Activated naive CD8-positive, alpha-beta T cell treated with anti-CD3 and anti-CD28 coated beads, Interleukin-2, amount 50 U/mL, for 24 hours (primary cell): ENCODE measurements around the gene N4BP2L1.

Experiments
- ATAC-seq: fragments of 150-1000 bp; cut with Tn5 transposase; one replicate; pipeline ENCODE4 v1.10.0; 2021
- DNase-seq: peaks from one replicate; pipeline ENCODE4 v3.0.0; 2021
- H3K27ac Mint-ChIP-seq: one replicate; pipeline ENCODE4 v1.8.0; 2021; ENCODE audit warnings: mild to moderate bottlenecking, mixed read lengths
- H3K27me3 Mint-ChIP-seq: one replicate; pipeline ENCODE4 v1.8.0; 2021; ENCODE audit warnings: mixed read lengths
- H3K36me3 Mint-ChIP-seq: one replicate; pipeline ENCODE4 v1.8.0; 2021; ENCODE audit warnings: low read depth, mixed read lengths
- H3K4me1 Mint-ChIP-seq: one replicate; pipeline ENCODE4 v1.8.0; 2021; ENCODE audit warnings: mixed read lengths
- H3K4me3 Mint-ChIP-seq: one replicate; pipeline ENCODE4 v1.8.0; 2021; ENCODE audit warnings: mild to moderate bottlenecking, moderate library complexity, mixed read lengths
- H3K9me3 Mint-ChIP-seq: one replicate; pipeline ENCODE4 v1.8.0; 2021; ENCODE audit warnings: mixed read lengths

The N4BP2L1 gene

DNA sequence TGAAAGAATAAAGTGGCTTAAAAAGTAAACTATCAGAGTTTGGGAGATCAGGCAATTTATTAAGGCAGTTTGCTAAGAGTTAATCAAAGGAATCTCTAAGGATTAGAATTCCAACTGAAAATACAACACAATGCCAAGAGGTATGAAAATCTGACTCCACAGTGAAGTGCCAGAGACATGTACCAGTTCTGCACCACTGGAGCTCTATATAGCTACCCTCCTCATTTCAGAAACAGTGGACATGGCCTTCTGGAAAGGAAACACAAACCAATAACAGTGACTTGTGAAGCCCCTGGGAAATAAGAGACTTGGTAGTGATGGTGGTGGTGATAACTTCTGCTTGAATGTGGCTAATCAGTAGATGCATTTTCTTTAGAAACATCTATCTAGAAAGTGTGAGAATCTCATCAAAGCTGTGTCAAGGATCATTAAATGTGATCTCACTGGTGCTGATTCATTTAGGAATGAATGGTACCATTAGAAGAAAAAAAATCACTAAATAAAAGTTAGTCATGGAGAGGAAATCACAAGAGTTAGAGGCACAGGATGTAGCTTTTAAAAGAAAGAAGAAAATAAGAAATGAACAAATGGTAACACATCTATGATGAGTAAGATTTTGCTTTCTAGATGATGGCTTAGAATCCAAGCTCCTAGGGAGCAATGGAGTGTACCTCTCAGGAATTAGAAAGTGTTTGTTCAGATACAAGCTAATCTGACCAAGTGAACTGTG is 20.1 kb upstream of the N4BP2L1 start:
- Mint-ChIP-seq H3K4me3 (no peak overlapping the region), H3K27ac (no peak overlapping the region), H3K4me1 (peaks cover 7% of the 10 kb centered on the region), H3K27me3 (no peaks in the 10 kb centered on the region), H3K36me3 (peaks cover 1% of the 10 kb centered on the region), H3K9me3 (no peaks in the 10 kb centered on the region)
- DNase-seq = no peak
- no peak for ATAC-seq

GRCh38 chr13:32446773-32447465 is 19.0 kb upstream of the N4BP2L1 start:
- H3K27me3 Mint-ChIP-seq = no peaks in the 10 kb centered on the region
- no peak overlapping the region for H3K4me3 Mint-ChIP-seq
- H3K36me3 Mint-ChIP-seq = peaks cover 1% of the 10 kb centered on the region

DNA sequence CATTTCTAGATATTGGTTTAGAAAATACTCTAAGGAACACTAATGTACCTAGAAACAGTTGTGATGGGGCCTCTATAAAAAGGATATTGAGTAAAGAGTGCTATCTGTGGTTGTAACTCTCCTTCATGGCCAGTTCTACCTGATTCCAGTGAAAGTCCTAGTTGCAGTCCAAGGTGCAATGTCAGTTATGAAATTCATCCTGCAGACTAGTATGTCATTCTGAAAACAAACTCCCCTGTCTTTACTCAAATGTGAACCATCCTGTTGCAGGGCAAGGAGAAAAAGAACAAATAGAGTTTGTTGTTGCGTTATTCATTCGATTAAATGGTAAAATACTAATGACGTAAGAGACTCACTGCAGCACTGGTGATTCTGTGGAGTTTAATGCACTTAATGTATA is 18.3 kb upstream of the N4BP2L1 start:
- DNase-seq (no peak), ATAC-seq (no peak)
- Mint-ChIP-seq H3K36me3 (peaks cover 1% of the 10 kb centered on the region), H3K4me1 (peaks cover 11% of the 10 kb centered on the region), H3K9me3 (no peaks in the 10 kb centered on the region), H3K27ac (no peak overlapping the region), H3K4me3 (no peak overlapping the region), H3K27me3 (no peaks in the 10 kb centered on the region)

More at GRCh38 chr13:32446773-32447465, 19.0 kb upstream of the N4BP2L1 start:
- ATAC-seq = no peak
- H3K27ac Mint-ChIP-seq = no peak overlapping the region
- no peak for DNase-seq
- no peaks in the 10 kb centered on the region for H3K9me3 Mint-ChIP-seq
- peaks cover 11% of the 10 kb centered on the region for H3K4me1 Mint-ChIP-seq

GRCh38 chr13:32445461-32445860 is 17.5 kb upstream of the N4BP2L1 start:
- ATAC-seq (no peak), DNase-seq (no peak)
- H3K4me1 Mint-ChIP-seq = peaks cover 11% of the 10 kb centered on the region
- H3K4me3 Mint-ChIP-seq = no peak overlapping the region
- H3K9me3 Mint-ChIP-seq = no peaks in the 10 kb centered on the region
- no peaks in the 10 kb centered on the region for H3K36me3 Mint-ChIP-seq
- H3K27ac Mint-ChIP-seq = no peak overlapping the region
- H3K27me3 Mint-ChIP-seq = no peaks in the 10 kb centered on the region

GRCh38 chr13:32443111-32443510 is 15.2 kb upstream of the N4BP2L1 start:
- no peak overlapping the region for H3K27ac Mint-ChIP-seq
- H3K36me3 Mint-ChIP-seq = no peaks in the 10 kb centered on the region
- H3K27me3 Mint-ChIP-seq = no peaks in the 10 kb centered on the region
- no peak overlapping the region for H3K4me3 Mint-ChIP-seq
- ATAC-seq (no peak), DNase-seq (peak; percentile 12)
- H3K9me3 Mint-ChIP-seq = no peaks in the 10 kb centered on the region
- H3K4me1 Mint-ChIP-seq = peaks cover 7% of the 10 kb centered on the region

- Mint-ChIP-seq H3K4me1 (peaks cover 5% of the 10 kb centered on the region), H3K4me3 (no peak overlapping the region), H3K9me3 (no peaks in the 10 kb centered on the region), H3K36me3 (no peaks in the 10 kb centered on the region), H3K27me3 (no peaks in the 10 kb centered on the region), H3K27ac (no peak overlapping the region)
- DNase-seq (no peak), ATAC-seq (no peak)
Observed at GRCh38 chr13:32438871-32439270, 10.9 kb upstream of the N4BP2L1 start.

GRCh38 chr13:32432856-32433255 is 4.9 kb upstream of the N4BP2L1 start:
- no peak for DNase-seq
- H3K9me3 Mint-ChIP-seq = no peaks in the 10 kb centered on the region
- no peaks in the 10 kb centered on the region for H3K36me3 Mint-ChIP-seq
- no peak overlapping the region for H3K4me3 Mint-ChIP-seq
- peaks cover 14% of the 10 kb centered on the region for H3K4me1 Mint-ChIP-seq
- H3K27me3 Mint-ChIP-seq = no peaks in the 10 kb centered on the region
- no peak overlapping the region for H3K27ac Mint-ChIP-seq
- ATAC-seq = no peak

- Mint-ChIP-seq H3K4me1 (peaks cover 16% of the 10 kb centered on the region), H3K27me3 (no peaks in the 10 kb centered on the region), H3K9me3 (no peaks in the 10 kb centered on the region), H3K36me3 (no peaks in the 10 kb centered on the region), H3K4me3 (no peak overlapping the region), H3K27ac (no peak overlapping the region)
- DNase-seq (no peak), ATAC-seq (no peak)
Observed at GRCh38 chr13:32431361-32431760, 3.4 kb upstream of the N4BP2L1 start.

DNA sequence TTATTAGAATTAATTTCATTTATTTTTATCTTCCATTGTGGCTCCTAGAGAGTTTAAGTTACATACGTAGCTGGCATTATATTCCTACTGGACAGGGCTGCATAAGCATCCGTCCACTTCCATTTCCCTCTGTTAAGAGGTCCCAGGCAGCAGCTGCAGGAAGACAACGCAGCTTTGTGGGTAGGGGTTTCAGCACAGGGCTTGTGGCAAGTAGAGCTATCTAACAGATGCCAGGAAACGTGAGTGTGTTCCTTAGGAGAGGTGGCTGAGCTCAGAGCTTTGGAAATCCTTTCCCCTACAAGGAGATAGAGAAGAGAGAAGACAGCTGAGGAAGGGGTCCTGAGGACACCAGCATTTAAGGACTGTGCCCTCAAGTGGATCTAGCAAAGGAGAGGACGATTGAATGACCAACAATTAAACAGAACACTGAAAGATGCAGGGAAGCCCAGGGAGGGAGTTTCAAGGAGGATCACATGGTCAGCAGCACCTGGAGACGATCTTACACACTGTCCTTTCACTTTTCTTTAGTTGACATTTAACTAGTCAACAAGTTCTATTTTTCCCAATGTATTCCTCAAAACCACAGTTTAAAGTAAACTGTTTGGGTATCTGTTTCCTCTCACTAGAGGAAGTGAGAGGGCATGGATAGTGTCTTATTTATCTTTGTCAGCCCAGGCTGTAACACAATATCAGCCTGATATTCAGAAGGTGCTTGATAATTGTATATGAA is 2.3 kb upstream of the N4BP2L1 start:
- Mint-ChIP-seq H3K27me3 (no peaks in the 10 kb centered on the region), H3K4me1 (peaks cover 28% of the 10 kb centered on the region), H3K4me3 (no peak overlapping the region), H3K36me3 (peaks cover 8% of the 10 kb centered on the region), H3K9me3 (no peaks in the 10 kb centered on the region), H3K27ac (peak overlapping the region; percentile 54)
- DNase-seq (no peak), ATAC-seq (no peak)

DNA sequence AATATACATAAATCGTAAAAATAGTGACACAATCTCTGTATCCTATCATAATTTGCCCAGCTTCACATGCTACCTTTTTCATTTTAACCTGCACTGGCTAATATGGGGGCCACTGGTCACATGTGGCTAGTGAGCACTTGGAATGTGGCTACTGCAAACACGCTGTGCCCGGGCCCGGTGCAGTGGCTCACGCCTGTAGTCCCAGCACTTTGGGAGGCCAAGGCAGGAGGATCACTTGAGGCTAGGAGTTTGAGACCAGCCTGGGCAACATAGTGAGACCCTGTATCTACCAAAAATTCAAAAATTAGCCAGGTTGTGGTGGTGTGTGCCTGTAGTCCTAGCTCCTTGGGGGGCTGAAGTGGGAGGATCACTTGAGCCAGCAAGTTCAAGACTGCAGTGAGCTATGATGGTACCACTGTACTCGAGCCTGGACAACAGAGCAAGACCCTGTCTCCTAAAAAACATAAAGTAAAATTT is 1.5 kb upstream of the N4BP2L1 start:
- DNase-seq = no peak
- Mint-ChIP-seq H3K4me3 (no peak overlapping the region), H3K36me3 (peaks cover 9% of the 10 kb centered on the region), H3K4me1 (peaks cover 31% of the 10 kb centered on the region), H3K27me3 (no peaks in the 10 kb centered on the region), H3K9me3 (no peaks in the 10 kb centered on the region), H3K27ac (peak overlapping the region; percentile 98)
- no peak for ATAC-seq

GRCh38 chr13:32428581-32429432 is 877 bp upstream of the N4BP2L1 start:
- Mint-ChIP-seq H3K36me3 (peaks cover 14% of the 10 kb centered on the region), H3K4me3 (peak overlapping the region; percentile 89), H3K9me3 (no peaks in the 10 kb centered on the region), H3K27ac (peak overlapping the region; percentile 98), H3K4me1 (peaks cover 37% of the 10 kb centered on the region), H3K27me3 (no peaks in the 10 kb centered on the region)
- DNase-seq (peak; percentile 14), ATAC-seq (no peak)

- peak overlapping the region; percentile 90 for H3K4me3 Mint-ChIP-seq
- DNase-seq = peak; percentile 69
- ATAC-seq = peak; percentile 6
- H3K27me3 Mint-ChIP-seq = no peaks in the 10 kb centered on the region
- no peaks in the 10 kb centered on the region for H3K9me3 Mint-ChIP-seq
- peaks cover 40% of the 10 kb centered on the region for H3K4me1 Mint-ChIP-seq
- peaks cover 21% of the 10 kb centered on the region for H3K36me3 Mint-ChIP-seq
- peak overlapping the region; percentile 93 for H3K27ac Mint-ChIP-seq
Observed at GRCh38 chr13:32426990-32427851, 709 bp downstream of the N4BP2L1 start.

- Mint-ChIP-seq H3K4me3 (peak overlapping the region; percentile 90), H3K27ac (peak overlapping the region; percentile 93), H3K4me1 (peaks cover 40% of the 10 kb centered on the region), H3K36me3 (peaks cover 21% of the 10 kb centered on the region), H3K9me3 (no peaks in the 10 kb centered on the region), H3K27me3 (no peaks in the 10 kb centered on the region)
- ATAC-seq = peak; percentile 59
- peak; percentile 45 for DNase-seq
Observed at GRCh38 chr13:32426191-32426989, 1.5 kb downstream of the N4BP2L1 start.
